Measurements from ENCODE around the gene DHX16. TPM values are rescaled to one million over a fixed set of nuclear protein-coding genes. Genes with fewer than 3 reads are reported as not detected.
A peak's percentile ranks its signal among the peaks of the same experiment; 100 is the strongest.

The DHX16 gene
- total RNA-seq, 5 donors from 2014 or later (not counting 1 experiment from before 2014, with no cell fraction given): 29.0 to 51.9 (median 46.2) TPM

- Mint-ChIP-seq H3K9me3 (no peaks in the 10 kb centered on the region), H3K4me3 (peak overlapping the region; percentile 92 to 97 (median 96)), H3K27me3 (no peaks in the 10 kb centered on the region), H3K4me1 (peaks cover 41 to 61% (median 46%) of the 10 kb centered on the region in 3 donors), H3K36me3 (no peaks in the 10 kb centered on the region), H3K27ac (peak overlapping the region; percentile 94 to 98)
- ChIA-PET CTCF (interaction anchor here in 1 of 2 donors (1.3 to 1.4 kb wide), 2 partner anchors 28 to 41 kb away, joined by 3 to 8 read pairs; partner anchors contain the start of gene MDC1), POLR2A (interaction anchor here in 1 of 2 donors (0.6 kb wide), 1 partner anchor 755 kb away, joined by 3 read pairs; no protein-coding TSS in a partner anchor)
- WGBS (ENCODE audit: insufficient coverage): 84% methylated on average over 5 of the region's 11 CpGs
- Histone ChIP-seq H3K27me3 (replicated peaks in 1 of 2; ENCODE audit: control insufficient read depth in 2 of 2, extremely low read depth in 1 of 2, insufficient read depth in 2 of 2, low read length in 1 of 2) (no peaks in the 10 kb centered on the region), H3K9me3 (no peaks in the 10 kb centered on the region), H3K4me3 (ENCODE audit: control insufficient read depth in 1 of 2, extremely low read depth in 1 of 2, low read length in 1 of 2) (no peak overlapping the region), H3K36me3 (ENCODE audit: control insufficient read depth in 2 of 2, extremely low read depth in 1 of 2, insufficient read depth in 1 of 2, low read length in 1 of 2) (no peaks in the 10 kb centered on the region), H3K4me1 (ENCODE audit: control insufficient read depth in 1 of 2, extremely low read depth in 1 of 2, insufficient read depth in 2 of 2, low read length in 2 of 2) (peaks cover 21 to 42% of the 10 kb centered on the region in 2 experiments), H3K27ac (ENCODE audit: low read length) (peak overlapping the region; percentile 49)
- ATAC-seq (replicated peaks in 1 of 4) (no peak), DNase-seq (peak in 1 of 35 experiments; percentile 10)
Measured at GRCh38 chr6:30689022-30689865, 16.4 kb upstream of the DHX16 start.

GRCh38 chr6:30688569-30688968 is 15.8 kb upstream of the DHX16 start:
- Mint-ChIP-seq H3K4me1 (peaks cover 41 to 61% (median 46%) of the 10 kb centered on the region in 3 donors), H3K9me3 (no peaks in the 10 kb centered on the region), H3K36me3 (peaks cover 4% of the 10 kb centered on the region), H3K27me3 (no peaks in the 10 kb centered on the region), H3K27ac (peak overlapping the region; percentile 94 to 98), H3K4me3 (peak overlapping the region; percentile 92 to 97 (median 96))
- Histone ChIP-seq H3K4me1 (ENCODE audit: control insufficient read depth in 1 of 2, extremely low read depth in 1 of 2, insufficient read depth in 2 of 2, low read length in 2 of 2) (peaks cover 21 to 42% of the 10 kb centered on the region in 2 experiments), H3K36me3 (ENCODE audit: control insufficient read depth in 2 of 2, extremely low read depth in 1 of 2, insufficient read depth in 1 of 2, low read length in 1 of 2) (no peaks in the 10 kb centered on the region), H3K27me3 (replicated peaks in 1 of 2; ENCODE audit: control insufficient read depth in 2 of 2, extremely low read depth in 1 of 2, insufficient read depth in 2 of 2, low read length in 1 of 2) (no peaks in the 10 kb centered on the region), H3K9me3 (no peaks in the 10 kb centered on the region), H3K27ac (ENCODE audit: low read length) (peak overlapping the region; percentile 36), H3K4me3 (ENCODE audit: control insufficient read depth in 1 of 2, extremely low read depth in 1 of 2, low read length in 1 of 2) (peak overlapping the region in 1 of 2 donors; percentile 27)
- DNase-seq (peak in 1 of 35 experiments; percentile 24), ATAC-seq (replicated peaks in 1 of 4) (no peak)
- 67% methylated on average over 1 of the region's 9 CpGs for WGBS (ENCODE audit: insufficient coverage)
- CTCF ChIA-PET: interaction anchor here (0.7 to 1.4 kb wide), 3 partner anchors 9 to 42 kb away, joined by 3 to 8 read pairs (median 3); partner anchors contain the start of gene MDC1 (in 1 of the 2)
- POLR2A ChIA-PET: interaction anchor here in 1 of 2 donors (0.6 to 0.8 kb wide), 2 partner anchors 29 to 756 kb away, joined by 3 read pairs; partner anchors contain the start of gene MDC1

- Histone ChIP-seq H3K27ac (ENCODE audit: low read length) (peak overlapping the region; percentile 87), H3K9me3 (no peaks in the 10 kb centered on the region), H3K4me3 (ENCODE audit: control insufficient read depth in 1 of 2, extremely low read depth in 1 of 2, low read length in 1 of 2) (peak overlapping the region; percentile 90 to 92), H3K4me1 (ENCODE audit: control insufficient read depth in 1 of 2, extremely low read depth in 1 of 2, insufficient read depth in 2 of 2, low read length in 2 of 2) (peaks cover 21 to 42% of the 10 kb centered on the region in 2 experiments), H3K36me3 (ENCODE audit: control insufficient read depth in 2 of 2, extremely low read depth in 1 of 2, insufficient read depth in 1 of 2, low read length in 1 of 2) (peaks cover 0 to 4% of the 10 kb centered on the region in 2 donors), H3K27me3 (replicated peaks in 1 of 2; ENCODE audit: control insufficient read depth in 2 of 2, extremely low read depth in 1 of 2, insufficient read depth in 2 of 2, low read length in 1 of 2) (no peaks in the 10 kb centered on the region)
- Mint-ChIP-seq H3K9me3 (no peaks in the 10 kb centered on the region), H3K4me3 (peak overlapping the region; percentile 92 to 97 (median 96)), H3K27ac (peak overlapping the region; percentile 94 to 98), H3K36me3 (peaks cover 7% of the 10 kb centered on the region), H3K27me3 (no peaks in the 10 kb centered on the region), H3K4me1 (peaks cover 41 to 63% (median 46%) of the 10 kb centered on the region in 3 donors)
- WGBS (ENCODE audit: insufficient coverage): 41% methylated on average over 10 of the region's 22 CpGs
- CTCF ChIA-PET: interaction anchor here (0.6 to 1.4 kb wide), 3 partner anchors 9 to 29 kb away, joined by 3 to 8 read pairs (median 4); partner anchors contain the start of gene MDC1 (in 1 of the 2)
- no peak for ATAC-seq (replicated peaks in 1 of 4)
- POLR2A ChIA-PET: interaction anchor here in 1 of 2 donors (0.8 kb wide), 1 partner anchor 29 kb away, joined by 3 read pairs; the partner anchor contains the start of gene MDC1
- no peak for DNase-seq
Measured at GRCh38 chr6:30687659-30688431, 15.0 kb upstream of the DHX16 start.

- peaks cover 21 to 45% of the 10 kb centered on the region in 2 experiments for H3K4me1 ChIP-seq (ENCODE audit: control insufficient read depth in 1 of 2, extremely low read depth in 1 of 2, insufficient read depth in 2 of 2, low read length in 2 of 2)
- CTCF ChIA-PET: interaction anchor here (0.6 kb wide), 2 partner anchors 15 to 44 kb away, joined by 3 to 4 read pairs; no protein-coding TSS in a partner anchor
- Mint-ChIP-seq H3K27me3 (no peaks in the 10 kb centered on the region), H3K4me3 (peak overlapping the region; percentile 92 to 97 (median 96)), H3K36me3 (peaks cover 10% of the 10 kb centered on the region), H3K9me3 (no peaks in the 10 kb centered on the region), H3K4me1 (peaks cover 44 to 70% (median 46%) of the 10 kb centered on the region in 3 donors), H3K27ac (peak overlapping the region; percentile 94 to 98)
- 0% methylated on average over 28 of the region's 52 CpGs for WGBS (ENCODE audit: insufficient coverage)
- ATAC-seq (replicated peaks in 1 of 4) (peak; percentile 16 to 43 (median 21)), DNase-seq (peak in 34 of 35 experiments; percentile 21 to 75 (median 46))
- no peaks in the 10 kb centered on the region for H3K27me3 ChIP-seq (replicated peaks in 1 of 2; ENCODE audit: control insufficient read depth in 2 of 2, extremely low read depth in 1 of 2, insufficient read depth in 2 of 2, low read length in 1 of 2)
- POLR2A ChIA-PET: no interaction called here
- peak overlapping the region; percentile 87 for H3K27ac ChIP-seq (ENCODE audit: low read length)
- no peaks in the 10 kb centered on the region for H3K9me3 ChIP-seq
- peaks cover 0 to 4% of the 10 kb centered on the region in 2 donors for H3K36me3 ChIP-seq (ENCODE audit: control insufficient read depth in 2 of 2, extremely low read depth in 1 of 2, insufficient read depth in 1 of 2, low read length in 1 of 2)
- peak overlapping the region; percentile 90 to 92 for H3K4me3 ChIP-seq (ENCODE audit: control insufficient read depth in 1 of 2, extremely low read depth in 1 of 2, low read length in 1 of 2)
Measured at GRCh38 chr6:30686908-30687658, 14.3 kb upstream of the DHX16 start.

- peak; percentile 43 to 65 (median 46) for ATAC-seq (replicated peaks in 1 of 4)
- no peaks in the 10 kb centered on the region for H3K9me3 ChIP-seq
- H3K27me3 Mint-ChIP-seq: no peaks in the 10 kb centered on the region
- H3K4me3 Mint-ChIP-seq: peak within 1 kb of the TSS; percentile 92 to 97 (median 96)
- peak within 1 kb of the TSS; percentile 94 to 98 for H3K27ac Mint-ChIP-seq
- DNase-seq: peak; percentile 63 to 86 (median 77)
- peaks cover 21 to 49% of the 10 kb centered on the region in 2 experiments for H3K4me1 ChIP-seq (ENCODE audit: control insufficient read depth in 1 of 2, extremely low read depth in 1 of 2, insufficient read depth in 2 of 2, low read length in 2 of 2)
- peaks cover 46 to 73% (median 47%) of the 10 kb centered on the region in 3 donors for H3K4me1 Mint-ChIP-seq
- peaks cover 13% of the 10 kb centered on the region for H3K36me3 Mint-ChIP-seq
- no peaks in the 10 kb centered on the region for H3K9me3 Mint-ChIP-seq
- peaks cover 0 to 5% of the 10 kb centered on the region in 2 donors for H3K36me3 ChIP-seq (ENCODE audit: control insufficient read depth in 2 of 2, extremely low read depth in 1 of 2, insufficient read depth in 1 of 2, low read length in 1 of 2)
- H3K27me3 ChIP-seq (replicated peaks in 1 of 2; ENCODE audit: control insufficient read depth in 2 of 2, extremely low read depth in 1 of 2, insufficient read depth in 2 of 2, low read length in 1 of 2): no peaks in the 10 kb centered on the region
- 1% methylated on average over 29 of the region's 41 CpGs for WGBS (ENCODE audit: insufficient coverage)
- CTCF ChIA-PET: interaction anchor here in 1 of 2 donors (12.3 kb wide), 1 partner anchor 35 kb away, joined by 254 read pairs; the partner anchor contains the start of genes MDC1 and TUBB
- POLR2A ChIA-PET: no interaction called here
- H3K4me3 ChIP-seq (ENCODE audit: control insufficient read depth in 1 of 2, extremely low read depth in 1 of 2, low read length in 1 of 2): peak within 1 kb of the TSS; percentile 92 to 97
- H3K27ac ChIP-seq (ENCODE audit: low read length): peak within 1 kb of the TSS; percentile 87
Measured at GRCh38 chr6:30686009-30686907, 13.5 kb upstream of the DHX16 start, which contains the start of gene PPP1R18. Gene PPP1R18 (minus strand): TSS chr6:30686645. CDS start chr6:30686018, 627 bp downstream.

Data from T-cell (primary cell).